ENCODE results near the gene CDR2L.

GRCh38 chr17:74998783-74999182, 11.4 kb downstream of the CDR2L start:
- TF ChIP-seq CTCF (IDR thresholded peaks at IDR 0.05; ENCODE audit: low read length) (no peak), EZH2 (optimal IDR thresholded peaks at IDR 0.05; ENCODE audit: low read depth, low read length) (no peak)
